ENCODE data around the gene DIS3L2. TPM values are rescaled to one million over a fixed set of nuclear protein-coding genes. Genes with fewer than 3 reads are reported as not detected.

DIS3L2 gene
- total and polyA plus RNA-seq, 2 experiments from 2014 or later: 15.2 to 25.3 TPM

- Histone ChIP-seq H3K27me3 (ENCODE audit: insufficient read depth) (no peaks in the 10 kb centered on the region), H3K4me1 (ENCODE audit: insufficient read depth) (0 out of 2 replicates have a peak, but pooled peaks cover 8% of the 10 kb centered on the region), H3K36me3 (ENCODE audit: insufficient read depth) (no peaks in the 10 kb centered on the region), H4K20me1 (replicated peaks; ENCODE audit: insufficient read depth) (no peaks in the 10 kb centered on the region), H3K79me2 (replicated peaks; ENCODE audit: insufficient read depth) (no peaks in the 10 kb centered on the region), H3F3A (replicated peaks; ENCODE audit: low read depth) (no peaks in the 10 kb centered on the region), H3K27ac (ENCODE audit: low read depth) (no peak overlapping the region), H2AFZ (no peak overlapping the region), H3K9me2 (ENCODE audit: insufficient read depth) (no peaks in the 10 kb centered on the region), H3K4me3 (no peak overlapping the region), H3K4me2 (no peak overlapping the region)
- Mint-ChIP-seq H3K27me3 (ENCODE audit: insufficient read depth, low read depth, poor library complexity) (no peaks in the 10 kb centered on the region), H3K27ac (no peak overlapping the region), H3K4me1 (peaks cover 4% of the 10 kb centered on the region; the same call in 2 of the 3 replicates), H3K4me3 (no peak overlapping the region), H3K36me3 (ENCODE audit: low read depth) (peaks cover 4% of the 10 kb centered on the region), H3K9me3 (0 out of 3 replicates have a peak, but pooled peaks cover under 1% of the 10 kb centered on the region)
- TF ChIP-seq STAT1 (IDR thresholded peaks at IDR 0.05; ENCODE audit: unreplicated experiment) (no peak), POLR2AphosphoS5 (IDR thresholded peaks at IDR 0.05; ENCODE audit: low read depth) (no peak), CTCF (conservative IDR thresholded peaks at IDR 0.05; ENCODE audit: low read depth in 2 of 2) (no peak), EZH2phosphoT487 (IDR thresholded peaks at IDR 0.05; ENCODE audit: unreplicated experiment) (no peak), NANOG (IDR thresholded peaks at IDR 0.05; ENCODE audit: borderline replicate concordance) (no peak), ZNF331 (CRISPR knock-in tag; IDR thresholded peaks at IDR 0.05; ENCODE audit: low read depth) (no peak), EZH2 (IDR thresholded peaks at IDR 0.05; ENCODE audit: low read depth, unreplicated experiment) (no peak), CREB1 (CRISPR knock-in tag; IDR thresholded peaks at IDR 0.05; ENCODE audit: low read depth) (no peak), ZNF114 (CRISPR knock-in tag; IDR thresholded peaks at IDR 0.05) (no peak), REST (IDR thresholded peaks at IDR 0.05; ENCODE audit: unreplicated experiment) (no peak), ETS1 (IDR thresholded peaks at IDR 0.05) (no peak)
- no peak for ATAC-seq
- no peak for DNase-seq (ENCODE audit: low spot score)
Measured at GRCh38 chr2:232026910-232027309, 65.4 kb downstream of the DIS3L2 start.
